Kidney tubule cell (primary cell): Measurements from ENCODE around the gene EFEMP1.

ENCODE experiments used
- DNase-seq: peaks from one replicate; pipeline ENCODE4 v3.0.0-alpha.2; 2018; ENCODE audit warnings: low spot score

Gene EFEMP1

GRCh38 chr2:55934337-55934736 is 10.8 kb upstream of the EFEMP1 start:
- DNase-seq, result no peak

DNA sequence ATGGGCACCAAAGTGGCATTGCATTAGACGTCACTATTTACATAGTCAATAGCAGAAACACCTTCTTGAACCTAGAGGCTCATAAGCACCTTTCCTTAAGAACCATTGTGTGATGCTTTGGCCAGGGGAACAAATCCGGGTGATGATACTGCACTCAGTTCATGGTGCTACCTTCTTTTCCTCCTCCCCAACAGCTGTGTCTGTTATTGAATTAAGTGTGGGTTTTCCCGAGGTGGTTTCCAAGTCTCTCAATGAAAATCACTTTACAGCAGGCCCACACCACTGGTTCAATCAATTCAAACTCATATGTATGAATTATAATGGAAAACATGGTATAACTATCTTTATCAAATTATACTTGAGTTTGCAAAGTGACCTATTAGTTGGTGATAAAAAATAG is 9.3 kb upstream of the EFEMP1 start:
- no peak for DNase-seq

DNA sequence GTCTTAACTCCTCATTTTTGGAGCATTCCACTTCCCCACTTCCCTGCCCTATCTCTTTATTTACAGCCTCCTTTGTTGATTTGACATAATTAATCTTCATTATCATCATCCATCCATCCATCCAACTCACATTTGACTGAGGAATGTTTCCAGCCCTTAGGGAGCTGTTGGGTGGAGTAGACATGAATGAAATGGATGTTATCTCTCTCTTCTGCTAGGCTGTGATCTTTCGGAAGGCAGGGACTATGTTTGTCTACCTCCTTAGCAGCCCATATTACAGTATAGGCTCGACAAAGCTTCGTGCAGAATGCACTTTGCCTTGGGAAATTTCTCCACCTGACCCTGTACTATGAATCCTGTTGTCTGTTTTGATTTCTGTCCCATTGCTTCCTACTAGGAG is 7.7 kb upstream of the EFEMP1 start:
- DNase-seq, result no peak

DNA sequence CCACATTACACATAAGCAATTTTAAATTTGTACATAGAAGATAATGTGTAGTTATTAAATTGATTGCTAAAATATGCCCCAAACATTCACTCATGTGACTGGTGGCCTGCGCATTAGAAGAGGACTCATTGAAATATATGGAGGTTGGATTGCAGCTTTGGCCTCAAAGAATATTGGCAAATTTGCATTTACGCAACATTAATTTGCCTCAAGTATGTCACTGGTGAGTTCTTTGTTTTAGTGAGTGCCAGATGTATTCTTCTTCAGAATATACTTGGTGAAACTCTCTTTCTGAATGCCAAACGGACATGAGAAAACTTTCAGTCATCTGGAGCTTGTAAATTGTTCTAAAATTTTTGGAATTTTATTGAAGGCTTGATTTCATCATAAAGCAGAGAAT is 5.9 kb upstream of the EFEMP1 start:
- no peak for DNase-seq

DNA sequence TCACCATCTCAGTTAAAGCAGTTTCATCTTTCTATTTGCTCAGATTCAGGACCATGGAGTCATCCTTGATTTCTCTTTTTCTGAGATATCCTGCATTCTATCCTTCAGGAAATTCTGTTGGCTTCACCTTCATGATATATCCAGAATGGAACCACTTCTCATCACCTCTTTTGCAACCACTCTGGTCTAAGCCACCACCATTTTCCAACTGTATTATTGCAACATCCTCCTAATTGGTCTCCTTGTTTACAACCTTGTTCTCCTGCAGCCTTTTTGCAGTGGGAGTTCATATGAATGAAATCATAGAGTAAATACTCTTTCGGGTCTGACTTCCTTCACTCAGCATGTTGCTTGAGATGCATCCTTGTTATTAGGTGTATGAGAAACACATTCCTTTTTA is 3.4 kb upstream of the EFEMP1 start:
- no peak for DNase-seq

DNA sequence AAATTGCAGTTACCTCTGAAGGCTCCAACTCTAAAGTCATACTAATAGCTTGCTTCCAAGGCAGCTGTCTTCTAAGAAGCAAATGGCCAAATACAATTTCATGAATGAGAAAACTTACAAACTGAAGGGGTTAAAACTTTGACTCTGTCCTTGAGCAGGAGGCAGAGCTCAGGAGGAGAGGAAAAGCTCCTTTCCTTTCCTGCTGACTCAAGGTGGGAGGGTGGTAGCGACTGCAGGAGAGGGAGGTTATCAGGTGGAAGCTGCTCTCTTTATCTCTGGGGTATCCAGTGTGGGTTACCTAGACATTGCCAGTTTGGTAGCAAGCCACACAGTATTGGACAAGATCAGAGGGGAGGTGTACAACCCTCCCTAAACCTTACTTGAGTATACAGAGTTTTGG is 2.7 kb upstream of the EFEMP1 start:
- DNase-seq, result no peak

GRCh38 chr2:55923982-55924321 is 370 bp upstream of the EFEMP1 start:
- DNase-seq, result no peak

GRCh38 chr2:55922291-55922907 is 1.2 kb downstream of the EFEMP1 start:
- peak; percentile 11 for DNase-seq

GRCh38 chr2:55919574-55919973 is 4.0 kb downstream of the EFEMP1 start:
- no peak for DNase-seq

DNA sequence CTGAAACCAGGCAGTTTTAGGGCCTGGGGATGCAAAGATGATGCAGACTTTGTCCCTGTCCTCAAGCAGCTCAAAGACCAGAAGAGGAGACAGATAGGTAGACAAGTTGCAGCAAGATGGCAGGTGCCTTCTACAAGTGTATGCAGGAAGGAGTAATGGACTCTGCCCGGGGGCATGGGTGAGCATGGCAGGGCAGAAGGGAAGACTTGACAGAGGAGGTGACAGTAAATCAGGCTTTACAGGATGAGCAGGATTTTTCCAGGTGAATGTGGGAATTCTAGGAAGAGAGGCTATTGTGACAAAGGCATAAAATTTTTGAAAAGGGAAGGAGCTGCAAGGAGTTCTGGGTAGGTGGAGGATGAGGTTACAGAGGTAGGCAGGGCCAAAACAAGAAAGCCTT is 4.7 kb downstream of the EFEMP1 start:
- no peak for DNase-seq

DNA sequence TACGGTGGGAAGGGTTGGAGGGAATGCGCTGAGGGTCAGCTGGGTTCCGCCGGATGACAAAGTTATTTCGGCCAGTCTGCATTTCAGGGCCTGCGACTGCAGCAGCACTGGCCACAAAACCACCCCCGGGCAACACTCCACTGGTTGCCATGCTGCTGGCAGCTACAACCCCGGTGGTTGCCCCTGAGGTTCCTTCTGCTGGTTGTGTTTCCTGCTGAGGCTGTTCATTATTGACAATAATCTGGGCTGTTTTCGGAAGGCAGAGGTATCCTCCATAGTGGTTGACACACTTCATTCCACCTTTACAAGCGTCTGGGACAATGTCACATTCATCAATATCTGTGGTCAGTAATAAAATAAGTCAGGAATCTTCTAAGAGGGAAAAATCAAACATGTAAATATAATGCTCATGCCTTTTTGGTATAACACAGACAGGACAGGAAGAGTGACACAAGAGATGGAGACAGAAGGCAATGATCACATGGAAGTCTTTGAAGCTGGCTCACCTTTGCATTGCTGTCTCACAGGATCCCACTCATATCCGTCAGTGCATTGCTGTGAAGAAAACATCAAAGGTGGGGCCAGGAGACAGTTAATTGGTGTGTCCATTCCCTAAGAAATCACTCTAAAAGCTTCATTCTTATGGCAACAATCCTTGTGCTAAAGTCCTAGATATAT is 5.7 kb downstream of the EFEMP1 start:
- no peak for DNase-seq

DNA sequence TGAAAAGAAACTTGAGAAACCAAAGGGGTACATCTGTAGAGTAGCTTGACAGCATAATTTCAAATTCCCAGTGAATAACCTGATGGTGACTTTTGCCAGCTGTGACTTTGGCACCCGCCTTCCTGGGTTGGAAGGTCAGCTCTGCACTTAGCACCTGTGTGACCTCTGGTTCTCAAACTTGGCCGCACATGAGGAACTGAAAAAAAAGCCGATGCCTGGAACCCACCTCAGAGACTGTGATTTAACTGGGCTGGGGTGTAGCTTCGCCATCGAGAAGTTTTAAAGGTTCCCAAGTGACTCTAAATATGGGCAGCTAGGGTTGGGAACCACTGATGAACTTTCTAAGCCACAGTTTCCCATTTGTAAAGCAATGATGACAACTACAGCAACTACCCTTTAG is 6.5 kb downstream of the EFEMP1 start:
- no peak for DNase-seq

GRCh38 chr2:55916473-55917049 is 7.0 kb downstream of the EFEMP1 start:
- DNase-seq, result no peak

DNA sequence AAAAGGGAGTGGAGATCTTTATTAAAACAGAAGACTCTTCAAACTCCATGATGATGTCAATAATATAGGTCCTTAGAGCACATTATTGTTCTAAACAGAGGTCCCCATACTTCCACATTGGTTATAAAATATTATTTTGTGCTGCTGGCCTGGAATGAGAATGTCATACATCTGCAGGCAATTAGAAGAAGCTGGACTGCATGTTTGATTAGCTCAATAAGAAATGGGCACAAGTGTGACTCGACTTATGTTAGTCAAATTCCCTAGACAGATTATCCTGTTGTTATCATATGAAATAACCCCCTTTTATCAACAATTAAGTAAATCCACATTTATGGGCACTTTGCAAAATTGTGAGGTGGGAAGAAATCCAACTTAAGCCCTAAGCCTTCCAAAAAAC is 8.8 kb downstream of the EFEMP1 start:
- DNase-seq, result no peak

DNA sequence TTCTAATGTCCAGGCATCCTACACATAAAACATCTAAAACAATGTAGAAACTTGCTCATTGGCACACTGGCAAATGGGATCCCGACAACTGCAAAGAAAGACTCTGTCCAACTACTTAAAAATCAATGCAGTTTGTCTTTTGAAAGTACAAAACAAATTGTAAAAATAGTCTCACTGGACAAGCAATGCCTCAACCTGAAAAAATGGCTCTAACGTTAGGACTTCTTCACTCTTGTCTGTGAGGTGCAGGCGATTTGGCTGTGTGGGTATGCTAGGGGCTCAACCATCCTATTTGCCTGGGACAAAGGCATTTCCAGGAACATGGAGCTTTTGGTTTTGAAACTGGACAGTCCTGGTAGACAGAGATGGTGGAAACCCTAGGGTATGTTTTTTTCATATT is 10.7 kb downstream of the EFEMP1 start:
- DNase-seq, result no peak

GRCh38 chr2:55910077-55910476 is 13.5 kb downstream of the EFEMP1 start:
- DNase-seq, result no peak

DNA sequence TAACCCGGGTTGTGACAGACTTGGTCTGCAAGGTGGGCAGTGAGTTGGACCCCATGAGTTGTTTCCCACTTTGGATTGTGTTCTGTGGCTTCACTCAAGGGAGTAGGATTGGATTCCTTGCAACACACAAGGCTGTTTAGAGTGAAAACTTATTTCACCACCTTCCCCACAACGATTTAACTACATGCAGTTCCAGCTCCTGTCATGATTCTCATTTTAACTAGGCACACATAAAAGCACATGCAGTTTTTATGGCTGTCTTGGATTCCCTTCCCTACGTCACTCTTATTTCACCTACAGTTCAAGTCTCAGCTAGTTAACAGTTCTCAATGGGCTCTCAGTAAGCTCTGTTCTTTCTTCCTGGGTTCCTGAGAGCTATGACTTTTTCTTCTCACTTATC is 15.9 kb downstream of the EFEMP1 start:
- no peak for DNase-seq

GRCh38 chr2:55906993-55907392 is 16.6 kb downstream of the EFEMP1 start:
- DNase-seq, result no peak

- no peak for DNase-seq
These were observed 19.9 kb downstream of the EFEMP1 start for GRCh38 chr2:55903727-55904126.

- DNase-seq, result peak; percentile 75
These were observed 20.6 kb downstream of the EFEMP1 start for GRCh38 chr2:55902971-55903370.

- DNase-seq, result peak; percentile 56
These were observed 21.2 kb downstream of the EFEMP1 start for GRCh38 chr2:55902429-55902828.

GRCh38 chr2:55901941-55902340 is 21.6 kb downstream of the EFEMP1 start:
- DNase-seq, result peak; percentile 97

GRCh38 chr2:55901322-55901721 is 22.3 kb downstream of the EFEMP1 start:
- DNase-seq, result peak; percentile 82

DNA sequence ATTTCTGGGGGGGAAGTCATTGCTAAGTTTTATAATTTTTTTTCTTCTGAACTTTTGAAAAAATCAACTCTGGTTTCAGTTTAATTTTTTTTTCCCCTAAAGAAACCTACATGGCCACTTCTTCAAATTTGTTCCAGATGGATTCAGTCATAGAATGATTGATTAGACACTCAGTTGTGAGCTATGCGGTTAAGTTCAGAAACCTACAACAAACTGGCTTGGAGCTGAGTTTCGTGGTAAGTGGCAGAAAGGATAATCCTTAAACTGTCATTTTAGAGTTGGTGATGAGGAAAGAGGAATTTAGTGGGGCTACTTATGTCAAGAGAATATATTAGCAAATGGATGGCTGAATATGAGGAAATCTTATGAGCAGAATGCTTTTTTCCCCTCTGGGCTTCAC is 23.7 kb downstream of the EFEMP1 start:
- peak; percentile 74 for DNase-seq
